HL-60 (cell line): ENCODE results near the gene CPTP.

Source experiments
- CTCF ChIP-seq: IDR thresholded peaks from one replicate; pipeline ENCODE4 v1.5.1; 2011; ENCODE audit warnings: low read length, control low read depth, inconsistent platforms; ENCODE audit not compliant: insufficient read depth
- GABPA ChIP-seq: IDR thresholded peaks from 2 replicates; pipeline ENCODE4 v1.6.1; 2012; ENCODE audit warnings: low read depth
- POLR2AphosphoS5 ChIP-seq: IDR thresholded peaks from 2 replicates; pipeline ENCODE4 v1.6.1; 2012; ENCODE audit warnings: low read depth
- REST ChIP-seq: IDR thresholded peaks from 2 replicates; pipeline ENCODE4 v1.6.1; 2012; ENCODE audit warnings: low read depth; ENCODE audit not compliant: insufficient replicate concordance
- SPI1 ChIP-seq: IDR thresholded peaks from 2 replicates; pipeline ENCODE4 v1.6.1; 2012; ENCODE audit warnings: low read depth, mild to moderate bottlenecking, borderline replicate concordance

- TF ChIP-seq POLR2AphosphoS5 (no peak), CTCF (no peak), REST (no peak), GABPA (no peak), SPI1 (no peak)
These were observed 17.5 kb downstream of the CPTP start for GRCh38 chr1:1342061-1342562.
